Mammary epithelial cell (primary cell): ENCODE data around the gene SLC6A19.

ENCODE experiments used
- EZH2 ChIP-seq: IDR thresholded peaks from 2 replicates; pipeline ENCODE4 v1.6.1; 2012; ENCODE audit warnings: low read length, inconsistent platforms, borderline replicate concordance
- TF ChIP-seq, protein P1 (sequence below), 2 donors: IDR thresholded peaks in 1 of 2; conservative IDR thresholded peaks in 1 of 2; 2 replicates each; pipeline ENCODE4 v1.5.1; 2011 to 2012; ENCODE audit warnings: inconsistent platforms in 2 of 2, low read length in 2 of 2, mild to moderate bottlenecking in 2 of 2, control low read depth in 1 of 2, low read depth in 1 of 2; ENCODE audit not compliant: insufficient read depth in 1 of 2; ENCODE audit errors: extremely low read depth in 1 of 2

DNA sequence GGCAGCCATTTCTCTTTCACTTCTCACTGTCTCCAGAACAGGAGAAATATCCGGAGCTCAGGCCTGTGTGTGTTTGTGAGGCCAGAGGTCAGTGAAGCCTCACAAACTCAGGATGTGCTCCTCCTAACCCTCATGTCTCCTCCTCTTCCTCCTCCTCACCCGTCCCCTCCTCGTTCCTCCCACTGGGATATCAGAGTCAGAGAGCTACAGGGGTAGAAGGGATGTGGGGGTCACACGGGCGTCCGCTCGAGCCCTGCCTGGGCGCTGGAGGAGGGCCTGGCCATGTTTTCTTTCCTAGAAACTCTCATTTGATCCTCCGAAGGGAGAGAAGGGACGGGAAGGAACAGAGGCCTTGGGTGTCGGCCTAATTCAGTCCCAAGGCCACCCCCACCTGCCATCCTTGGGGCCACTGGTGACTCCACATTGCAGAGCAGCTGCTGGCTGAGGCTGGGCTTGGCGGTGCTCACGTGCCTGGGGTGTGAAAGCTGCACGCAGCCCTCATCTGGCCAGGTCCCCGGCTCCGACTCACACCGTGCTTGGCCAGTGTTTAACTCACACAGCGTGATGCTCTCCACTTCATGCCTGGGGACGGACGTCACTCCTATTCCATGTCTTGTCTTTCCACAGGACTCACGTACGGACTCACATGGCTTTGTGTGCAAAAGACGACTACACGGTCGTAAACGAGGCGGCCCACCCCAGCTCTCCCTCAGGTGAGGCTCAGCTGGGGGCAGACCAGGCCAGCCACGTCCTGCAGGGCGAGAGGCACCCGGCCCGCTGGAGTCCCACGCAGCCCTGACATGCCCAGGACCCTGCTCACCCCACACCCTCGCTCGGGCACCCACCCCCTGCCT lies 22.6 kb upstream of the SLC6A19 start:
- TF ChIP-seq, protein P1, sequence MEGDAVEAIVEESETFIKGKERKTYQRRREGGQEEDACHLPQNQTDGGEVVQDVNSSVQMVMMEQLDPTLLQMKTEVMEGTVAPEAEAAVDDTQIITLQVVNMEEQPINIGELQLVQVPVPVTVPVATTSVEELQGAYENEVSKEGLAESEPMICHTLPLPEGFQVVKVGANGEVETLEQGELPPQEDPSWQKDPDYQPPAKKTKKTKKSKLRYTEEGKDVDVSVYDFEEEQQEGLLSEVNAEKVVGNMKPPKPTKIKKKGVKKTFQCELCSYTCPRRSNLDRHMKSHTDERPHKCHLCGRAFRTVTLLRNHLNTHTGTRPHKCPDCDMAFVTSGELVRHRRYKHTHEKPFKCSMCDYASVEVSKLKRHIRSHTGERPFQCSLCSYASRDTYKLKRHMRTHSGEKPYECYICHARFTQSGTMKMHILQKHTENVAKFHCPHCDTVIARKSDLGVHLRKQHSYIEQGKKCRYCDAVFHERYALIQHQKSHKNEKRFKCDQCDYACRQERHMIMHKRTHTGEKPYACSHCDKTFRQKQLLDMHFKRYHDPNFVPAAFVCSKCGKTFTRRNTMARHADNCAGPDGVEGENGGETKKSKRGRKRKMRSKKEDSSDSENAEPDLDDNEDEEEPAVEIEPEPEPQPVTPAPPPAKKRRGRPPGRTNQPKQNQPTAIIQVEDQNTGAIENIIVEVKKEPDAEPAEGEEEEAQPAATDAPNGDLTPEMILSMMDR (conservative IDR thresholded peaks at IDR 0.05 in 1 of 2, IDR thresholded peaks at IDR 0.05 in 1 of 2; ENCODE audit: extremely low read depth in 1 of 2, insufficient read depth in 1 of 2, low read depth in 1 of 2, low read length in 2 of 2): no peak
- no peak for TF ChIP-seq EZH2
